Suppressor macrophage (primary cell): ENCODE data around the gene RHBDL1.

Source experiments
- DNase-seq, 4 experiments: peaks; one replicate each; pipeline ENCODE4 v3.0.0-alpha.2; 2020 to 2022

RHBDL1 gene

DNA sequence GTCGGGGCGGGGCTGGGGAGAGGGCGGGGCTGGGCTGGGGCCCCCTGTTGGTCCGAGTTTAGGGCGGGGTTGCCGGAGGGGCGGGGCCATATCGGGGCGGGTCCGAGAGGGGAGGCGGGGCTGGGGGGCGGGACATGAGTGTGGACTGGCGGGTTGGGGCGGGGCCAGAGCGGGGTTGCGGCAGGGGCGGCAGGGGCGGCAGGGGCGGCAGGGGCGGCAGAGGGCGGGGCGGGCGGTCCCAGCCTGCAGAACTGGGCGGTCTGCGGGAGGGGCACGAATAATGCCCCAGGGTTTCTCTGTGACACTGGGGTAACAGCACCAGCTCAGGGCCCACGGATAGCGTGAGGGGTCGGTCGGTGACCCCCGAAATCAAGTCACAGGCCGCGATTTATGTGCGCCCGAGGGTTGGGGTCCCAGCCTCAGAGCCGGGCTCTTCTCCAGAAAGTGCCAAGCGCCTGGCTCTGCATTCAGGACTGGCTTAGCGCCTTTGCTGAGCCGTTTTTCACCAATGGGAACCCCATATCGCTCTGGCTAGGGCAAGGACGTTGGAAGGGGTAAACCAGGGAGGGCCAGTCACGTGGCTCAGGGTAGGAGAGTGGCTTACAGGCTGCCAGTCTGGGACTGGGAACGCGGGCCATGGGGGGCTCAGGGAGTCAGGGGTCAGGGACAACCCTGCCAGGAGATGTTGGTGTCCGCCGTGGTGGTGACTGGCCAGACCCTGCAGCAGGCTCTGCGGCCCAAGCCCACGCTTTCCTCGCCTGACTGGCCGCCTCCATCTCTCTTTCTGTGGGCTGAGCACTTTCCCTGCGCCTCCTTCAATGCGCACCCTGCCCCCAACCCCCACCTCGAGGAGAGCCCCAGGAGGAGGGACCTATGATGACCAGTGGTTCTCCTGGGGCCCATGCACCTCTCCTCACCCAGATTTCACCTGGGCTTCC lies 38.1 kb upstream of the RHBDL1 start:
- DNase-seq = peak; percentile 86 to 97 (median 93)

DNA sequence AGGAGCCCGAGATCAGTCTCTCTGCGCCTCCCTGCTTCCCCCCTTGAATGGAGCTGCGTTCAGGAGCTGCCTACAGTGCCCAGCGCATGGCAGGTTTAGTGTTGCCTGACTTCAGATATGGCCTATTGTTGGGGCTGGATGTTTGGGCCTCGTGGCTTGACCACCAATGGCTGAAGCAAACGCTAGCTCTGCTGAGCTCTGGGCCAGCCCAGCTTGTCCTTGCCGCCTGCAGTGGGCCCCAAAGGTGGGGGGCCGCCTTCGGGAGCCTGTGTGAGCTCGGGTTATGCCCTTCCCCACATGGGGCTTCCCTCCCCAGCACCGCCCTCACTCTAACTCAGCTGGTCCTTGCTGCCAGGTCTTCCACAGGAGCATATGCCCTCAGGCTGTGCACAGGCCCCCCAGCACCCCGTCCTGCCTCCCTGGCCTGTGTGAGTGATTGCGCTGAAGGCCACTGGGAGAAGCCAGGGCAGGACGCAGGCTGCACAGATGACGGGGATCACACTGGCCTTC lies 37.4 kb upstream of the RHBDL1 start:
- no peak for DNase-seq

DNA sequence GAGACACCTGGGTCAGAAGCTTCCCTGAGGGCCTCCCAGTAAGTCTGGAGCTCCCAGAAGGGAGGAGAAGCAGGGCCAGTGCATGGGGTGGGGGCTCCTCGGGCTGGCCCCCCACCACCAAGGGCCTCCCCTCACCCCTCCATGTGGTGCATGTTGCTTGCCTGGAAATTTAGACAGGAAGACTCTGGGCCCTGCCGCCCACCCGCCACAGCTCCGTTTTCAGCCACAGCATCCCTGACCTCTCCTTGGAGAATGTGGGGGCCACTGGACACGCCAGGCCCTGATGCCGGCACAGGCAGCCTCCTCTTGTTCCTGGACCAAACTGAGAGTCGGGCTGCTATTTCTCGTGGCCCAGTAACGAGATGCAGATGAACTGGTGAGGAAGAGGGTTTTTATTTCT lies 36.6 kb upstream of the RHBDL1 start:
- no peak for DNase-seq

DNA sequence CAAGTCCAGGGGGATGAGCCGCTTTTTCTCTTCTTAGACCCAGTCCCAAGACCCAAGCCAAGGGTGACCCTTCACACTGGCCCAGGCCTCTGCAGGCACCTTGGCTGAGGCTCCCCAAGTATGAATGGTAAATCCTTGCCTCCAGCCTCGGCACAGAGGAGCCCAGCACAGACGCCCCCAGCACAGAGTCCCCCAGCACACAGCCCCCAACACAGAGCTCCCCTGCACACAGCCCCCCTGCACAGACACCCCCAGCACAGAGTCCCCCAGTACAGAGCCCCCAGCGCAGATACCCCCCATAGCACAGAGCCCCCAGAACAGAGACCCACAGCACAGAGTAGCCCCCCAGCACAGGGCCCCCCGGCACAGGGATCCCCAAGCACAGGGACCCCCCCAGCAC lies 34.9 kb upstream of the RHBDL1 start:
- DNase-seq = no peak

DNA sequence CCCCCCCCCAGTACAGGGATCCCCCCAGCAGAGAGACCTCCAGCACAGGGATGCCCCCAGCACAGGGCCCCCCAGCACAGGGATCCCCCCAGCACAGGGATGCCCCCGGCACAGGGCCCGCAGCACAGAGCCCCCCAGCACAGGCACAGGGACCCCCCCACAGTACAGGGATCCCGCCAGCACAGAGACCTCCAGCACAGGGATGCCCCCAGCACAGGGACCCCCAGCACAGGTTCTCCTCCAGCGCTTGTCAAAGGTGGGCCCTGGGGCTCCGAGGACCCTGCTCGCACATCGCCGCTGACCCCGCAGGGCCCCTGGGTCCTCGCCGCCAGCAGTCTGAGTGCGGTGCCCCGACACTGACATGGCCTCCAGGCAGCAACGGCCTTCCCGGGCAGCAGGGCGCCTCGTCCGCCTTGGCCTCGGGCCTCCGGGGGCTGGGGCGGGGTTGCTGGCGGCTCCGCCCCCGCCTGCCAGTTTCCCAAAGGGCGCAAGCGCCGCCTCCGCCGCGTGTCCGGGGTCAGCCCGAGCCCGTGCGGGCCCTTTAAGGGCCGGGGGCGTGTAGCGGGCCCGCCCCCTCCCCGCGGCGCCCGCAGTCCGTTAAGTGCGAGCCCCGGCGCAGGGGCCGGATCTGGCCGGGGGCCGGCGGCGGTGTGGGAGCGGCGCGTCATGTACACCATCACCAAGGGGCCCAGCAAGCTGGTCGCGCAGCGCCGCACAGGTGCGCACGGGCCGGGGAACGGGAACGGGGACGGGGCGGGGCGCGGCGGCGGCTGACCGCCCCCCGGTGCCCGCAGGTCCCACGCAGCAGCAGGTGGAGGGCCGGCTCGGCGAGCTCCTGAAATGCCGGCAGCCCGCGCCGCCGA lies 33.9 kb upstream of the RHBDL1 start, which contains the start of gene MCRIP2:
Gene MCRIP2 (plus strand): TSS at position 503 of the 863 bp plus-strand sequence. CDS start 164 bp downstream, at position 667.
- DNase-seq = peak; percentile 91 to 98 (median 94)

DNA sequence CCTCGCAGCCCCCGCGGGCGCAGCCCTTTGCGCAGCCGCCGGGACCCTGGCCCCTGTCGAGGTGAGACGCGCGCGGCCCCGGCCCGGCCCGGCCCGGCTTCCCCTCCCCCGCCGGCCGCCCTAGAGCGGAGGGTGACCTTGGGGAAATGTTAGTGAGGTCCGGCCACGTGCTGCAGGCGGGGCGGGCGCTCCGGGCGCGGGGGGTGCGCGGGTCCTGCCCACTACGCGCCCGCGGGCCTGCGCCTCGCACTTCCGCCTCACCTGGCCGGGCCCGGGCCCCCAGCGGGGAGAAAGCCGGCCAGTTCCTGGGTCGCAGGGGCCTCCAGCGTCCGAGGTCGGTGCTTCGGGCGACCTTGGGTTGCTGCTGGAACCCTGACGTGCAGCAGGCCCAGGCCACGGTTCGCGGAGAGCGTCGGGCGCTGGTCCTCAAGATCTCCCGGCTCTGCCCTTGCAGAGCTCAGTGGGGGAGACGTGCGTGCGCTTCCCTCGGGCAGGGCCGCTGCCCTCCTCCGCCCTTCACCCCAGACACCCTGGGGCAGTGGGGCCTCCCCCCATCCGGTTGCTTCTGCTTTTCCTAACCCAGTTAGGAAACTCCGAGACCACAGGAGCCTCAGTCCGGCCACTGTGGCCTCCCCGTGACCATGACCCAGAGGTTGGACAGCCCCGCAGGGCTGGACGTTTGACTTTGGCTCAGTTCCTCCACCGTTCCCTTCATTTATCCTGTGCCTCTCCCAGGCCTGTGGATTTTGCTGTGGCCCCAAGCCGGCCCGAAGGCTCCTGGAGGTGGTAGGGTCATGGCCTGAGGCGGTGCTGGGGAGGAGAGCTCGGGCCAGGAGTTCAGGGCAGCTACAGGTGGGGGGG lies 33.1 kb upstream of the RHBDL1 start:
- DNase-seq = peak; percentile 93 to 97 (median 96)

DNA sequence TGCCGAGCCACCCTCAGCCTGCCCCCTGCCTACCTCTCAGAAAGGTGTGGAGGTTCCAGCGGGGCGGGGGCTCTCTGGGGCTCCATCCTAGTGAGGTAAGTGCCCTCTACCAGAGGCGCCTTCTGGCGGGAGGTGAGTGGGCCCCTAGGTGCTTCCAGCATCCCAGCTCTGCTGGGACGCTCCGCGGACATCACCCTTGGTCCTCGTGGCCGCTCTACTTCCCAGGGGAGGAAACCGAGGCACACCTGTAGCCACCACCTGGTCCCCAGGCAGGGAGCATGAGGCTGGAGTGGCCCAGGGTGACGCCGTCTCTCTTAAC lies 32.5 kb upstream of the RHBDL1 start:
- no peak for DNase-seq

DNA sequence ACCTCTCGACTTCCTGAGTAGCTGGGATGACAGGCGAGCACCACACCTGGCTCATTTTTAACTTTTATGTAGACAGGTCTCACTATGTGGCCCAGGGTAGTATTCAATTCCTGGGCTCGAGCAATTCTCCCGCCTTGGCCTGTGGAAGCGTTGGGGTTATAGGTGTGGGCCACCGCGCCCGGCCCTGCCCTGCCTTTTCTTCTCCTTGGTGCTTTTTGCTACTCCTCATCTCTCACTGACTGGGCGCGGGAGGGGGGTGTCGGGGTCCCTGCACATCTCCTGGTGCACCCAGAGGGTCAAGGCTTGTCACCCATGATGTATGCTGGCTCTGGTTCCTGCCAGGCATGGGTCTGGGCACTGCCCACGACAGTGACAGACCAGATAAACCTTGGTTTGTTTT lies 30.9 kb upstream of the RHBDL1 start:
- no peak for DNase-seq

DNA sequence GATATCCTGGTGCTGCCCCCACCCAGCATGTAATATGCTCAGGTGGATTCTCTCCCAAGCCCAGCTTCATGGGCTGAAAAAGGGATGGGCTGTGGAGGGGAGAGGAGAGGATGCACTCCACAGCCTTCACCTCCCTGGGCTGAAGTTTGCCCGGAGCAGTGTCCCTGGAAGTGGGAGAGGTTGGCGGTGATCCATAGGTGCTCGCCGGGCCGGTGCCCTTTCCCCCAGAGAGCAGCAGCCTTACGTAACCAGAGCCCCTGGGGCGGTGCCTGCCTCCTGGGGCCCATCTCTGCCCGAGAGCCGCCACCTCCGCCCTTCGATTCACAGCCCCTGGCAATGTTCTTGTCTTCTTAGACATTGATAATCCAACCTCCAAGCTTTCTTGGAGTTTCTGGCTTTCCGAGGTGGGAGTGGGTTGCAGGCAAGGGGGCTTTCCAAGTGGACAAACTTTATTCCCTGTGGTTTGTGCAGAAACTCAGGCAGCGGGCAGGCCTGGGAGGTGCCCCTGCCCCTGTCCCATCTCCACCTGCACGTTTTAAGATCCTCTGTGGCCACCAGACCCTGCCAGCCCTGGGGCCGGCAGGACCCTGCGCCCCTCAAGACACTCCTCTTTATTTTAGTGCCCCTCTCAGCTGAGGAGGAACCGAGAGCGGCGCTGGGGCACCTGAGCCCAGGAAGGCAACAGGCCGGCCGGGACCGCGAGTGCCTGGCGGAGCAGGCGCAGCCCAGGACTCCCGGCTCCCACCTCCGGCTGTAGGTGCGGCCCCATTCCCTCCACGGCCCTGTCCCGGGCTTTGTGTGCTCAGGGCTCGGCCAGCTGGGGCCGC lies 29.4 kb upstream of the RHBDL1 start:
- no peak for DNase-seq

DNA sequence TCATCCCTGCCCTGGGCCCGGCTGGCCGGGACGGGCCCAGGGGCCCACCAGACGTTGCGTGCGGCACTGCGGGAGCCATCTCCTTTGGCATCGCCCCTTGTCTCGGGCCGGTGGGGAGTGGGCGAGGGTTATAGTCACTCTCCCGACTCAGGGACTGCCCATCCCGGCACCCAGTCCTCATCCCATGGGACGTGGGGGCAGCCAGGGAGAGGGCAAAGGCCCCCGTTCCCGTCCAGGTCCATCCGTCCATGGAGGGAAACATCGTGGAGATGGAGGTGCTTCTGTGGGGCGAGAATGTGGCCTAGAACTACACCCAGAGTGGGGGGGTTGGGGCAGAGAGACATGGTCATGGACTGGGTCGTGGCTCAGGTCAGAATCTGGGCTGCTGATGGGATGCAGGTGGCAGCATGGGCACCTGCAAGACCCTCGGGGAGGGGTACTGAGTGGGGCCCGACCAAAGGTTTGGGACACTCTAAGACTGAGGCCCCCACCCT lies 28.7 kb upstream of the RHBDL1 start:
- no peak for DNase-seq

DNA sequence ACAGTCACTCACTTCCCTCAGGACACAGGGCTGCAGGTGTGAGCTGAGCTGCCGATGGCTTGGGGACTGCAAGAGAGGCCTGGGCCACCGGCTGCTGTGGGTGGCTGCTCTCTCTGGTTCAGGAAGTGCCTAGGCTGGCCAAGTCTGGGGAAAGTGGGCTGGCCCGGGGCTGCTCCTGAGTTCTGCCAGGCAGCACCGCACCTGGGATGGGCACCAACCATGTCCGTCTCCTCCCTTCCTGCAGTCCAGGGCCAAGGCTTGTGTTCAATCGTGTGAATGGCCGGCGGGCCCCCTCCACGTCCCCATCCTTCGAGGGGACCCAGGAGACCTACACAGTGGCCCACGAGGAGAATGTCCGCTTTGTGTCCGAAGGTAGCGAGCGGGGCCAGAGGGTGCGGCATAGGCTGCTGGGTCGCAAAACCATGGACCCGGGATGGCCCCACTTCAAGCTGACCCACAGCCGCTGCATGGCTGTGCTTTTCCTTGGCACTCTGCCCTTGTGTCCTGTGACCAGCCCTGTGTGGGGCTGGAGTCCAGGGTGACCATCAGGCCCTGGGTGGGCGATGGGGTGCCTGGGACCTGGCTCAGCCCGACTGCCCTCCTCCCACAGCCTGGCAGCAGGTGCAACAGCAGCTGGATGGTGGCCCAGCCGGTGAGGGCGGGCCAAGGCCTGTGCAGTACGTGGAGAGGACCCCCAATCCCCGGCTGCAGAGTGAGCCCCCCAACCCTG lies 28.1 kb upstream of the RHBDL1 start:
- peak in 1 of 4 experiments; percentile 18 for DNase-seq

DNA sequence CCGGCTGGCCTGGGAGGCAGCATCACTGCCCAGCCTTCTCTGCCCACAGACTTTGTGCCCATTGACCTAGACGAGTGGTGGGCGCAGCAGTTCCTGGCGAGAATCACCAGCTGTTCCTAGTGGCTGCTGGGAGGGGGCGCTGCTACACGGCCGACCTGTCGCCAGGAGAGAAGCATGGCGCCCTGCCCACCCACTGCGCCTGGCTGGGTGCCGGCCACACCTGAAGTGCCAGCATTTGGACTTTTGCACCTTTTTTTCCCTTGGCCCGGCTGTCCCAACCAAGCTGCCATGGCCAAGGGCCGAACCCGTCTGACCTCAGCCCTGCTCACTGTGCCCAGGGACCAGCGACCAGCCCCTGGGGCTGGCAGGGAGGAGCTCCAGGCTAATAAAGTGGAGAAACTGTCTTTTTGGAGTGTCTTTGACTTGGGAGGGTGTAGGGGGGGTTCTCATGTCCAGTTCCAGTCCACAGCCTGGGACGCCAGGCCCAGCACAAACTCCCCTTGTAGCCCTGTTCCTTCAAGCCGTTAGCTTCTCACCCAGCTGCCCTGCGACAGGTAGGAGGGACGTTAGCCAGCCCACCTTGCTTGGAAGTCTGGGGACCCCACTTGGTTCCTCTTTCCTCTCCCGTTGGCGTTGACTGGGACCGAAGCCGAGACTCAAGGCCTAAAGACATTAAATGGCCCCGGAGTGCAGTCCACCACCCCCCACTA lies 27.2 kb upstream of the RHBDL1 start:
- peak; percentile 31 to 71 (median 57) for DNase-seq

DNA sequence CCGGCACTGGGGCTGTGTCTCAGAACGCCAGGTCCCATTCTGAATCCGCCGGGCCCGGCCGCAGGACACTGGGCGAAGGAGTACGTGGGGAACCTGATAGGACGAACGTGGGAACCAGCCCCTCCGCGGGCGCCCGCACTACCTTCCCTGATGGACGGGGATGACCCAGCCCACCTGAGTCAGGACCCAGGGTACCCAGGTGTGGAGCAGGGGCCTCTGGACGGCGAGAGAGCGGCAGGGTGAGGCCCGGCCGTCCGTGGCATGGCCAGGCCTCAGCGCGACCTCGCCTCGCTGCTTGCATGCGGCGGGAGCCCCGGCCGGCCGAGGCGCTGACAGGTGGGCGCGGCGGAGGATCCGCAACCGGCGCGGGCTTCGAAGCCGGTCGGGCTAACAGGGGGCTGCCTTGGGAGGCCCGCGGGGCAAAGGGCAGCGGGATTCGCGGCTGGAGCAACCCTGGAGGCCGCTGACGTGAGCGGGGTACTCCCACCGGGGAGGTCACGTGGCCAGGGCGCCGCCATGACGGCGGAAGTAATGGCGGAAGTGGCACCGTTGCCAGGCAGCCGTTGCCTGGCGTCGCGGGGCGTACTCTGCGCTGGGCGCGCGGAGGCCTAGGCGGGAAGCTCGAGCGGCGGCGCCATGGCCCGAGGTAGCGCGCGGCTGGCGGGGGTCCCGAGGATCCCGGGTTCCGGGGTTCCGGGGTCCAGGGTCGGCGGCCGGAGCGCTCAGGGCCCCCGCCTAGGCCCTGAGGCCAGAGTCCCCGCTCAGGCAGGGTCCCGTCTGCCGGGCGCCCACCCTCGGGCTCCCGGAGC lies 26.5 kb upstream of the RHBDL1 start, which contains the start of gene WDR90:
Gene WDR90 (plus strand): TSS at position 585 of the 809 bp plus-strand sequence. CDS start 52 bp downstream, at position 637.
- DNase-seq = peak; percentile 96 to 98 (median 97)

DNA sequence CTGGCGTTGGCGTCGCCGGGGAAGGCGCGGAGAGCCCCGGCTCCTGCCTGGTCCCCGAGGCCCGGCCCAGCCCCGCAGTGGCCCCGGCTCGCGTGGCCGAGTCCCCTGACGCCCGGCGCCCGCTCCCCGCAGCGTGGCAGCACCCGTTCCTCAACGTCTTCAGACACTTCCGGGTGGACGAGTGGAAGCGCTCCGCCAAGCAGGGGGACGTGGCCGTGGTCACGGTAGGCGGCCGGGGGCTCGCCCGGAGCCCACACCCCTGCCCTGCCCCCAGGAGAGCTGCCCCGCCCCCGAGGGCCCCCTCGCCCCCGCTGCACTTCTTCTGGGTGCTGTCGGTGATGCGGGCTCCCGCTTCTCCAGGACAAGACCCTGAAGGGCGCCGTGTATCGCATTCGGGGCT lies 25.8 kb upstream of the RHBDL1 start:
- peak; percentile 11 to 58 (median 34) for DNase-seq

DNA sequence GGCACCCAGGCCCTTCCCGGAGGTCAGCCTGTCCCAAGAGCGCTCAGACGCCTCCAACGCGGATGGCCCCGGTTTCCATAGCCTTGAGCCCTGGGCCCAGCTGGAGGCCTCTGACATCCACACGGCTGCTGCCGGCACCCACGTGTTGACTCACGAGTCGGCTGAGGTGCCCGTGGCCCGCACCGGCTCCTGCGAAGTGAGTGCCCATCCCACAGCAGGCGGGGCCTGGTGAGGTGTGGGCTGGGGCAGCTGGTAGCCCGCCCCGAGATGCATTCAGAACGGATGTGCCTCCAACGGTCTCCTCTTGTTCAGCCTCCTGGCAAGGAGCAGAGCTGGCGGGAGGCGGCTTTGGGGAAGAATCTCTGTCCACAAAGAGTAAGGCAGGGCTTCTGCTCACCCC lies 23.6 kb upstream of the RHBDL1 start:
- DNase-seq = no peak

DNA sequence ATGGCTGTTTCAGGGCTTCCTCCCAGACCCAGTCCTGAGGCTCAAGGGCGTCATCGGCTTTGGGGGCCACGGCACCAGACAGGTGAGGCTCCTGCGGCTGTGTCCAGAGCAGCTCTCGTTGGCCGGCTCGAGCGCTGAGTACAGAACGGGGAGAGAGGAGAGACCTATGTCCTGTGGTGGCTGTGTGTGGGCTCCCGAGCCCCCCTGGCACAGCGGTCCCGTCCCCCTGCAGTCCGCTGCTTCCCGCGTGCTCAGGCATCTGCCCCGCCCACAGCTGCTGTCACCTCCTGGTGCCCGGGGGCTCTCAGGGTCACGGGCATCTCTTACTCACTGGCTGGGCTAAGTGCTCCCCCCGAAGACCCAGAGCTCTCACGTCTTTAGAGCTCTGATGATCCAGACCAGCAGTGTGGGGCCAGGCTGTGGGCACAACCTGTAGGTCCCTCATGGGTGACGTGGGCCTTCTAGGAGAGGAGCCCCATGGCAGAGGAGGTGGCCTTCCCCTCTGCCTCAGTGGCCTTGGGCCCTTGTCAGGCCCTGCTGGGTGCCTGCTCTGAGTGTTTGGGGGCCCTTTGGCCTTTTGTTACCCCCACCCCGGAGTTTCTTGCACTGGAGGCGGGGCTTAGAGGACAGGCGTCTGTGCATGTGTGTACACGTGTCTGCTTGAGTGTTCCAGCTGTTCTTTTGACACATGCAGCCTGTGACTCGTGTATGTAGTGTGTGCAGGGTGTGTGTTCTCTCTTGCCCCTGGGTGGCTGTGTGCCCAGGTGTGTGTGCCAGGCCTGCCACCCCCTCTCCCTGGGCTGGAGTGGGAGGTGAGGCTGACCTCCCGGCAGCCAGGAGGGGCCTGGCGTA lies 22.8 kb upstream of the RHBDL1 start:
- DNase-seq = no peak

DNA sequence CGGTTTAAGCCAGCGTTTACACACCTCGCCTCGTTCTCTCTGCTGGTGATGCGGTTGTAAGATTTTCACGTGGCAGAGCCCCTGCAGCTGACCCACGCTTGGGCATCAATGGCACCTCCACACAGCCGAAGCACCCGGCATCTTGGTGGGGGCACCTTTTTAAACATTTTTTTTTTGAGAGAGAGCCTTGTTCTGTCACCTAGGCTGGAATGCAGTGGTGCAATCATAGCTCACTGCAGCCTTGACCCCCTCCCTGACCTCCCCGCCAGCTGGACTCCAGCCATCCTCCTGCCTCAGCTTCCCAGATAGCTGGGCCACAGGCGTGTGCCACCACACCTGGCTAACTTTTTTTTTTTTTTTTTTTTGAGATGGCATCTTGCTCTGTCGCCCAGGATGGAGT lies 21.4 kb upstream of the RHBDL1 start:
- no peak for DNase-seq

DNA sequence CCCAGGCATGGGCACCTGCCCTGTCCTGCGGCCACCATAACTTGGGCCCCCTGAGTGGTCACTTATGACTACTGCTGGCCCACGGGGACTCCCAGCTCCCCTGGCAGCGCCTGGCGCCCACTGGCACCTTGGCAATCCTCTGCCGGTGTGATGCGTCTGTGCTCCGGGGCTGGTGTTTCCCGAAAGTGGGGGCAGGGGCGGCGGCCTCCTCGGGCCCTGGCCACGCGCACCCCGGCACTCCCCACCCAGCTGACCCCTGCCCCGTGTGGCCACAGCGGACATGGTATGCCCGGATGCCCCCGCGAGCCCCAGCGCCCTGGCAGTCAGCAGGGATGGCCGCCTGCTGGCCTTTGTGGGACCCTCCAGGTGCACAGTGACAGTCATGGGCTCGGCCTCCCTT lies 18.0 kb upstream of the RHBDL1 start:
- DNase-seq = no peak
